NCI-H526 (cell line): ENCODE data around the gene PAPPA.

ENCODE experiments used
- DNase-seq, 2 experiments: peaks; one replicate each; lab custom pipeline; 2025; lab: John Stamatoyannopoulos, UW

The PAPPA gene

GRCh38 chr9:116276651-116277121 is 123.1 kb downstream of the PAPPA start:
- no peak for DNase-seq

GRCh38 chr9:116278326-116278725 is 124.7 kb downstream of the PAPPA start:
- DNase-seq = no peak

DNA sequence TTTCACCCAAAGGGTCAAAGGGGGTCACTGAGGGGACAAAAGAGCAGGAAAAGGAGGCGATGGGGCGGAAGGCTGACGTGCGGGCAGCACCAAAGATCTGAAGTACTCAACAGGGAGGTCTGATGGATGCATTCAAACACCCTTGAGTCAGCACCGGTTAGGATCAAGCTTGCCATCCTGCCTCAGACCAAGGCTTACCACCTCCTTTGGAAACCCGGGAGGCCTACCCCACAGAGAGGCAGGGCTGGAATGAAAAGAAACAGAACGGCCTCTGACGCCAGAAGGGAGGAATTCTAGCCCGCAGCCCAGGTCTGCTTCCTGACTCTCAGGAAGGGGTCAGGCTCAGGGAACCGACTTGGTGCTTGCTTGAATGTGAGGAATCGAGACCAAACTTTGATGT is 125.6 kb downstream of the PAPPA start:
- DNase-seq = no peak

DNA sequence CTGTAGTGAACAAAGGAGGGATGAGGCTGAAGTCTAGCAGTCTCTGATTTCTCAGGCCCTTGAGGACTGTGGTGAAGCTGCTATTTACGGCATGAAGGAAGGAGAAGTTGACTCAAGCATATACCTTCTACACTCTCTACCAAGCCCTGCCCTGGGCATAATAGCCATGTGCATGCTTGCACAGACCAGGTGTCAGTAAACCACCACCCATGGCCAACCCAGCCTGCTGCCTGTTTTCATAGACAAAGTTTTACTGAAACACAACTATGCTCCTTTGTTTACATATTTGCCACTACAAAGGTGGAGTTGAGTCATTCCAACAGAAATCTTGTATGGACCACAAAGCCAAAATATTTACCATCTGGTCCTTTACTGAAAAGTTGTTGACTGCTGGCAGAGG is 126.9 kb downstream of the PAPPA start:
- DNase-seq = no peak

DNA sequence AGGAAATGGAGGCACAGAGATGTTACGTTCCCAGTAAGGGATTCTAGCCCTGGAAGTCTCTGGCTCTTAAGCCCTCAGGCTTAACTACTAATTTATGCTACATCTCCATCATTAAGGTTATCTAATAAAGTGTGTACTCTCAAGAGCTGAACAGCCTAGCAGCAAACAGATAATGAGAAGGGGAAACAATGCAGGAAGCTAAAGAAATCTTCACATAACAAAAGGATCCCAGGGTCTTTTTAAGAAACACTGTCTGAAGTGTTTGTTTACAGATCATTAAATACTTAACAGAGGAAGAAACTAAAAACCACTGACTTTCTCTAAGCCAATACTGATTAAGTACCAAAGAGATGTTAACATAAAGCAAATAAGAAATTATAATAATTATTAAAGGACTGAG is 129.0 kb downstream of the PAPPA start:
- no peak for DNase-seq

- DNase-seq = no peak
Measured at GRCh38 chr9:116284518-116284917, 130.9 kb downstream of the PAPPA start.

DNA sequence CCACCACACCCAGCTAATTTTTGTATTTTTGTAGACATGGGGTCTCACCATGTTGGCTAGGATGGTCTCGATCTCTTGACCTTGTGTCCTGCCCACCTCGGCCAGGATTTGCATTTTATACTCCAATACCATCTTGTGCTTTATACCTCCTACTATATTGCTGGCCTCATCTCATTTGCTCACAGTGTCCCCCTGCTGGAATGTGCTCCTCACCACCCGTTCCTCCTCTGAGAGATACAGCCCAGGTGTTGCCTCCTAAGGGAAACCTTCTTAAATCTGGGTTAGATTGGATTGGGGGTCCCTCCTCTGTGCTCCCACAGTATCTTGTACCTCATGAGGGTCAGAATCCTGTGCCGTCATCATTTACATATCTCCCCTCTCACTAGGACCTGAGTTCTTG is 131.7 kb downstream of the PAPPA start:
- no peak for DNase-seq

- DNase-seq = no peak
Measured at GRCh38 chr9:116286297-116286696, 132.7 kb downstream of the PAPPA start.

GRCh38 chr9:116287721-116288120 is 134.1 kb downstream of the PAPPA start:
- DNase-seq = no peak

DNA sequence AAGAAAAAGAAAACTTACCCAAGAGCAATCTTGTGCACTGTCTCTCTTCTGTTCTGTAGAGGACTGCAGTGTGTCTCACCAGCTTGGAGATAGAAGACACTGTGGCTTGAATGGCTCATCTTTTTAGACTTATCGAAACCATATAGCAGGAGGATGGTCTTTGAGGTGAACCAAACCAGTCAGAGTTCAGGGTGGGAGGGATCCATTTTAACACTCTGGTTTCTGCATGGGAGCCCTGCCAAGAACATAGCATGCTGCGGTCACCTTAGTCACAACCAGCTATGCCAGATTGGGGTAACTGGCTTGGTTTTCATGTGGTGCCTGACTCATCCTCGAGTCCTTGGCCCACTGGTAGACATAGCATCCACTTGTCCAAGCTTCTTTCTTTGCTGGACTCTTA is 135.1 kb downstream of the PAPPA start:
- no peak for DNase-seq

GRCh38 chr9:116297346-116297745 is 143.8 kb downstream of the PAPPA start:
- no peak for DNase-seq

- DNase-seq = no peak
Measured at GRCh38 chr9:116298249-116298648, 144.7 kb downstream of the PAPPA start.

DNA sequence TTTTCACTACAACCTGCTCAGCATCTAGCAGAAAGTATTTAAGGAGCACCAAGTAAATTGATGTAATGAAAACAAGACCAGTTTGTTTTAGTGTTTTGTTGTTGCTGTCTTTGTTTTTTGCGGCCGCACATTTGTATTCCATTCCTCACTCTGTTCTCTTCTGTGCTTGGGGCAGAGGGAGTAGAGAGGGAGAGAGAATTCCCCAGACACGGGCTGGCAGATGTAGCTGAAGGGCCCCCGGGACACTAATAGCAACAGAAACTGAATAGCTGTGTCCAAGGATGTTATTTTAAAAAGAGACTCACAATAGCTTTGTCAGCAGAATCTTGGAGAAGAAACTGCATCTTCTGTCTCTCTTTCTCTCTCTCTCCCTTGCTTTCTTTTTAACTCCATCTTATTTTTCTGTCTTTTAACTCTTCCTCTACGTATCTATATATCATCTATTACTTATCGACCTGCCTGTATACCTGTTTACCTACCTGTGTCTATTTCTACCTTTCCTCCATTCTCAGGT is 145.3 kb downstream of the PAPPA start:
- DNase-seq = no peak

DNA sequence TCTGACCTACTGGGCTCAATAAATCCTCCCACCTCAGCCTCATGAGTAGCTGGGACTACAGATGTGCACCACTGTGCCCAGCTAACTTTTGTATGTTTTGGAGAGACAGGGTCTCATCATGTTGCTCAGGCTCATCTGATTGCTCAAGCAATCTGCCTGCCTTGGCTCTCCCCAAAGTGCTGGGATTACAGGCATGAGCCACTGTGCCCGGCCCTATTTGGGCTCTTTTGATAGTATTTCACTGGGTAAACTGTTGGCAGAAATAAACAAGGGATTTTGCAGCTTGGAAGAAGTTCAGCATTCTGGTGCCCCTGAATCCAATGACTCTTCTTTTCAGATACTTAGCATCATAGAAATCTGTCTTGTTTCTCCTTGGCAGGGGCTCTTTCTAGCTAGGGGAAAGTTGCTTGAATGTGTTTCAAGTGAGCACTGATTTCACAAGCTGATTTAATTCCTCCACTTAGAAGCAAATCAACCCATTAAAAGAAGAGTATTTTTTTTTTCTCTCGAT is 146.8 kb downstream of the PAPPA start:
- DNase-seq = no peak

DNA sequence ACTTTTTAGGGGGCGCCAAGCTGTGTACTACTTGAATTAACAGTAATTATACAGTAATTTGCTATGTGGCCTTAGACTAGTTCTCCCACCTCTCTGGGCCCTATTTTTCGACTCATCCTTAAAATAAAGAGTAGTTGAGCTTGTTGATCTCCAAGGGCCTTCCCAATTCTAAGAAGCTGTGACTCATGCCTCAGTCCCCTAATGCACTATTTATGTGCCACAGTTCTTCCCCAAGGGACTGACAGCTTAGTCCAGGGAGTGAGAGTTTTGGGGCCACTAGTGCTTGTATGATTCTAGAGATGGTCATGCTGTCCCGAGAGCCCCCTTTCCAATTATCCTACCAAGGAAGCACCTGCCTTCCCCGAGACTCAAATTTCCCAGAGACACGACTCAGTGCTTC is 149.7 kb downstream of the PAPPA start:
- DNase-seq = no peak

- peak in 1 of 2 experiments; percentile 30 for DNase-seq
Measured at GRCh38 chr9:116303886-116304538, 150.4 kb downstream of the PAPPA start.

- DNase-seq = no peak
Measured at GRCh38 chr9:116304761-116305160, 151.2 kb downstream of the PAPPA start.

DNA sequence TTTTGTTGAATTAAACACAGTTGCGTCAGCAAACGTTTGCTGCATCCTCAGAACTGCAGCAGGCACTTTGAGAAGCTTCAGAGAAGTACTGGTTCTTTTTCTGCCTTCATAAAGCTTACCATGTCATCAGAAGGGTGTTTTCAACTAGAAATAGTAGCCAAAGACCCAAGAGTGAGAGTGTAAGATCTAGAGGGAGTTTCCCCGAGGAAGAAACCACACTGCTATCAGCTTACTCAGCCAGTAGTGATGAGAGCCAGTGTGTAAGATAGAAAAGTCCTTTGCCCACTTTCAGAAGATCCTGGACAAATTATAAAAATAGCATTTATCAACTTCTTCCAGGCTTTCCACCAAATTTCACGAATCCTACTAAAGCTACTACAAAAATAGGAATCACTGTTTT is 154.5 kb downstream of the PAPPA start:
- no peak for DNase-seq

DNA sequence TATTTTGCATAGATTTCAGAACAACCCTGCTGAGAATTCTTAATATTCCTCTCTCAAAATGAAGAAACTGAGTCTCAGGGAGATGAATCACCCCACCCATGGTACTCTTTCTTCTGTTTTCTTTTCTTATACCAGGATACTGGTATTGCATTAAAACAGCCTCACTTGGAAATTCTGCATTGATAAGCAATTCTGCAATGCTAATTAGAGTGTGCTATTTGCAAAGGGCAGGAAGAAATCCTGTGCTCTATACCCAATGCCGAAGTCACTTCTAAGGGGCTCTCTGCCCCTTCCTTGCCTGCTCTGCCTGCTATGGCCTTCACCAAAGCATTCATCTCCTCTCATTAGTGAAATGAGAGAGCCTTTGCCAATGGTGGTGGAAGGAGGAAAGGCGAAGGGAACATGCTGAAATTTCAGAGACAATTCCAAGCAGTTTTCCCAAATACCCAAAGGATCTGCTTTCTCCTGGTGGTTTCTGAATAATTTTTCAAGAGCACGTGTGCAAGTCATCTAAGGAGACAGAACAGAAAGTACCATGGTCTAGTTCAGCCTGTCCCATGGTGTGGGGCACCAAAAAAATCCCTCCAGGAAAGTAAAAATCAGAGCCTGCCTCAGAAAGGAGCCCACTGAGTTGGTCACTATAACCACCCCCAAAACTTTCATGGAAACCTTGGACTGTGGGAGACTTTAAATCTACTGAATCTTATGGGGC is 156.5 kb downstream of the PAPPA start:
- DNase-seq = no peak

- DNase-seq = no peak
Measured at GRCh38 chr9:116312221-116312620, 158.6 kb downstream of the PAPPA start.

DNA sequence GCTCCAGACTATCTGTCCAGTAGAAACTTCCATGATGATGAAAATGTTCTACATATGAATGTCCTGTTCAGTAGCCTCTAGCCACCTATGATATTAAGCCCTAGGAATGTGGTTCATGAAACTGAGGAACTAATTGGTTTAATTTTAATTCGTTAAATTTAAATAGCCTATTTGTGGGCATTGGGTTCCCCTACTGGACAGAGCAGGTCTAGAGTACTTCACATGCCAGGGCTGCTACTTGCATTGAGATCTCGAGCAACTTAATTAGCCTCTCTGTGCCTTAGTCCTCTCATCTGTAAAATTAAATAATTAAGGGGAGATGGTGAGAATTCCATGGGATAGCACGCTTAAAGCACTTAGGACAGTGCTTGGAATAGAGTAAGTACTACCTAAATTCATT is 160.0 kb downstream of the PAPPA start:
- no peak for DNase-seq

DNA sequence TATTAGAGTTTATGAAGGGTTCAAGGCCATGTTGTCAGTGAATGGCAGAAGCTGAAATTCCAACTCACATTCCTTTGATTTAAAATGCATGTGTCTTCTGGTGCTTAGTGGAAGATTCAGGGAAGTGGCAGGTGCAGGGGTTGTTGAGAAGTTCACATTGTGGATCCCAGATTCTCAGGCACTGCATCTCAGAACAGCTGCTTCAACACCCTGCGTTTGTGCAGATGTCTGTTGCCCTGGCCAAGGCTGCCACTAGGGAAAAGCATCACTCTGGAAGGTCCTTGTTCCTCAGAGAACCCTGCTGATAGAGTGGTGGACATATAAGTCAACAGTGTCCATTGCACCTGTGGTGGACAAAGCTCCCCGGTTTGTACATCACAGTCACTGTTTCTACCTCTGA is 162.7 kb downstream of the PAPPA start:
- DNase-seq = no peak

DNA sequence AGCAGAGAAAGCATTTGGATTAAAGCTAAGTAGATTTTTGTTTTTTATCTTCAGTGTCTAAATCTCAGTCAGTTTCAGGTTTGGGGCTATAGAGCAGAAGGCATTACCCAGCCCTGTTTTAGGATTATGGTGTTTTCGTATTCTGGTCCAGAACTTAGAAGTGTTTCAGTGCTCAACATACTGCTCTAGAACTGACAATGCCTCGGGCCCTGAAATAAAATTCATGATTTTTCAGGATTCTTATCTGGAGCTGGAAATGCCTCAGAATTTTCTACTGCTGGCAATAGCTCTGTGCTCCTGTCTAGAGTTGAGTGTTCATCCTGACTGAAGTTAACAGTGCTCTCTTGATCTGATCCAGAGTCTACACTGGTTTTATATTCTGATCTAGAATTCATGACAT is 163.9 kb downstream of the PAPPA start:
- no peak for DNase-seq
